Neutrophil (primary cell): ENCODE measurements around the gene DCC.

Experiments
- H3K27ac ChIP-seq: fragments of 200-600 bp; sonication (generic); 2 replicates; pipeline ENCODE4 v1.5.1; 2016; ENCODE audit warnings: mild to moderate bottlenecking, moderate library complexity
- H3K27me3 ChIP-seq: fragments of 200-600 bp; sonication (generic); 2 replicates; pipeline ENCODE4 v1.6.0; 2016; ENCODE audit warnings: mild to moderate bottlenecking
- H3K36me3 ChIP-seq: fragments of 200-600 bp; sonication (generic); 2 replicates; pipeline ENCODE4 v1.5.1; 2017
- H3K4me1 ChIP-seq, 2 experiments: fragments of 200-600 bp in 1 of 2; sonication (generic) in 1 of 2; 1 replicate in 1 of 2; 2 replicates in 1 of 2; pipeline versions ENCODE4 v1.5.1 to v1.6.1; 2013 to 2016; ENCODE audit warnings: low read depth in 1 of 2, low read length in 1 of 2, mild to moderate bottlenecking in 1 of 2, moderate library complexity in 1 of 2; ENCODE audit not compliant: control insufficient read depth in 1 of 2, insufficient read depth in 1 of 2
- H3K4me3 ChIP-seq, 2 experiments: fragments of 200-600 bp in 1 of 2; sonication (generic) in 1 of 2; 1 replicate in 1 of 2; 2 replicates in 1 of 2; pipeline ENCODE4 v1.5.1; 2013 to 2016; ENCODE audit warnings: low read depth in 1 of 2, low read length in 1 of 2, mild to moderate bottlenecking in 1 of 2, moderate library complexity in 1 of 2
- H3K9me3 ChIP-seq: fragments of 200-600 bp; sonication (generic); 2 replicates; pipeline ENCODE4 v1.5.1; 2016
- CTCF ChIP-seq: fragments of 200-600 bp; sonication (generic); IDR thresholded peaks from 2 replicates; pipeline ENCODE4 v1.5.1; 2016; ENCODE audit warnings: antibody characterized with exemption

The DCC gene

GRCh38 chr18:52715991-52716390 lies 376.0 kb downstream of the DCC start:
- H3K27me3 ChIP-seq = no peaks in the 10 kb centered on the region
- H3K4me1 ChIP-seq = no peaks in the 10 kb centered on the region
- no peaks in the 10 kb centered on the region for H3K9me3 ChIP-seq
- no peak for TF ChIP-seq CTCF
- H3K4me3 ChIP-seq = no peak overlapping the region
- no peaks in the 10 kb centered on the region for H3K36me3 ChIP-seq
- no peak overlapping the region for H3K27ac ChIP-seq

- H3K4me3 ChIP-seq = no peak overlapping the region
- no peak overlapping the region for H3K27ac ChIP-seq
- TF ChIP-seq CTCF = no peak
- no peaks in the 10 kb centered on the region for H3K4me1 ChIP-seq
- H3K9me3 ChIP-seq = no peaks in the 10 kb centered on the region
- no peaks in the 10 kb centered on the region for H3K36me3 ChIP-seq
- H3K27me3 ChIP-seq = no peaks in the 10 kb centered on the region
These were observed 377.0 kb downstream of the DCC start for GRCh38 chr18:52716973-52717372.

- no peak overlapping the region for H3K27ac ChIP-seq
- H3K4me1 ChIP-seq = no peaks in the 10 kb centered on the region
- H3K9me3 ChIP-seq = no peaks in the 10 kb centered on the region
- no peak for TF ChIP-seq CTCF
- H3K36me3 ChIP-seq = no peaks in the 10 kb centered on the region
- no peaks in the 10 kb centered on the region for H3K27me3 ChIP-seq
- no peak overlapping the region for H3K4me3 ChIP-seq
These were observed 382.9 kb downstream of the DCC start for GRCh38 chr18:52722904-52723303.

GRCh38 chr18:52723550-52723970 lies 383.6 kb downstream of the DCC start:
- Histone ChIP-seq H3K36me3 (no peaks in the 10 kb centered on the region), H3K9me3 (no peaks in the 10 kb centered on the region), H3K27me3 (no peaks in the 10 kb centered on the region), H3K4me1 (no peaks in the 10 kb centered on the region), H3K4me3 (no peak overlapping the region), H3K27ac (no peak overlapping the region)
- TF ChIP-seq CTCF = no peak

DNA sequence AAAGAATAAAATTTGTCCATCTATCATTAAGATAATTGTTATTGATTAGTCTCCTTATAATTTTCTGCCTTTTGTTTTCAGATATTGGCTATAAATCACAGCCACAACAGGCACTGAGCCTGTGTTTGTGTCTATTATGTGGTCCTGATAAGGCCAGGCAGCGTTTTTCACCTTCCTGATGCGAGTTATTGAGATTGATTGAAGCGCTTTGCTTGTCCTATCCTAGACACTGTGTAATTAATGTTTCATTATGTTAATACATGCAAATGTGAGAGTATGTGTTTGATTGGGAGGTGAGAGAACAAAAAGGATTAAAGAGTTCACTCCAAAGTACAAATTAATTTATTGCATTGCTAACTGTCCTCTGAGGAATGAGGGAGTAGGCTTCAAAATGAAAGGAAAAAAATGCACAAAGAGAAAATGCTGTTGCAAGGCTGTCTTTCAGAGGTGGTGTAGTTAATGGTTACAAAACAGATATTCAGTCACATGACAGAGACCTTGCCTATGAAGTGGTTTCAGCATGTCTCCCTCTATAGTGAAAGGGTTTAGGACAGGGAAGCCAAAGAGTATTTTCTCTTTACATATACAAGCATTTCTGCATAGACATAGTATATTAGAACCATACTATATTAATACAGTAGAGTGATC lies 391.1 kb downstream of the DCC start:
- Histone ChIP-seq H3K27me3 (no peaks in the 10 kb centered on the region), H3K4me1 (no peaks in the 10 kb centered on the region), H3K36me3 (no peaks in the 10 kb centered on the region), H3K9me3 (no peaks in the 10 kb centered on the region), H3K27ac (no peak overlapping the region), H3K4me3 (no peak overlapping the region)
- TF ChIP-seq CTCF = no peak

DNA sequence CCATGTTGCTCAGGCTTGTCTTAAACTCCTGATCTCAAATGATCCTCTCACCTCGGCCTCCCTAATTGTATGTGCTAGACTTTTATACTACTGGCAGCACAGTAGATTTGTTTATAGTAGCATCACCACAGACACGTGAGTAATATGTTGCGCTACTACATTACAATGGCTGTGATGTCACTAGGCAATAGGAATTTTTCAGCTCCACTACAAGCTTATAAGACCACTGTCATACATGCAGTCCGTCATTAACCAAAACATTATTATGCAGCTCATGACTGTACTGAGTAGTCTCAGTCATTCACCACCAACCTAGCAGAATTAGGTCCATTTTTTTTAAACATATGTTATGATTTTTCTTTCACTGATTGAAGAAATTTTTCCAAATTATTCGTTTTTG lies 398.9 kb downstream of the DCC start:
- Histone ChIP-seq H3K4me3 (no peak overlapping the region), H3K36me3 (no peaks in the 10 kb centered on the region), H3K27ac (no peak overlapping the region), H3K9me3 (no peaks in the 10 kb centered on the region), H3K27me3 (no peaks in the 10 kb centered on the region), H3K4me1 (no peaks in the 10 kb centered on the region)
- TF ChIP-seq CTCF = no peak
